ENCODE measurements around the gene TEN1. TPM values are rescaled to one million over a fixed set of nuclear protein-coding genes. Genes with fewer than 3 reads are reported as not detected.

The TEN1 gene
- total and polyA plus RNA-seq, 7 experiments from 2014 or later: 12.8 to 20.1 (median 13.8) TPM

DNA sequence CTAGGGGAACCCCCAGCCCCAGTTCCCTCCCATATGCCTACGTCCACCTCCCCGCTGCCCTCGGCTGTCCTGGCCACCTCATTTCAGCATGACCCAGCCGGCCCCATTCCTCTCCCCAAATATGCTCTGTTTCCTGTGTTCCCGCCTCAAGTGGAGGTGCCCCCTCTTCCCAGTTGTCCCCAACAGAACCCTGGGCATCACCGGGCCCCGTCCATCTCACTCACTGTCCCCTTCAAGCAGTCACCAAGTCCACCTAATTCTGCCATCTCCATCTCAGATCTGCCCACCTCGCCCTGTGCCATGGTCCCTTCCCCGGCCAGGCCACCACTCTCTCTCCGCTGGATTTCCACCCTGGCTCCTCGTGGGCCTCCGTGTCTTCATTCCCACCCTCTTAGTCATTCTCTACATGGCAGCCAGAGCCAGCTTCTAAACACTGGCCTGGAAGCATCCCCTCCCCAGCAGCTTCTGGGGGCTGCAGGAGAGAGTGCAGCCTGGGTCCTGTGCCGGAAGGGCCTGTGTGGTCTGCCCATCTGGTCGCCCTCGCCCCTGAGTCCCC is 34.4 kb downstream of the TEN1 start:
- peaks cover 0 to 11% (median 8%) of the 10 kb centered on the region in 7 donors for H3K4me1 Mint-ChIP-seq
- intact Hi-C loops (cut with micrococcal nuclease): no loop called here
- Histone ChIP-seq H3K27ac (ENCODE audit: low read depth, low read length) (no peak overlapping the region), H3K27me3 (ENCODE audit: control insufficient read depth in 2 of 2, insufficient read depth in 2 of 2, low read length in 2 of 2) (no peaks in the 10 kb centered on the region), H3K4me1 (ENCODE audit: control insufficient read depth in 2 of 2, insufficient read depth in 2 of 2, low read length in 2 of 2) (peaks cover 3 to 5% of the 10 kb centered on the region in 2 donors), H3K36me3 (ENCODE audit: control insufficient read depth in 2 of 3, insufficient read depth in 3 of 3, low read length in 3 of 3) (no peaks in the 10 kb centered on the region), H3K9me3 (ENCODE audit: control insufficient read depth in 2 of 3, low read length in 3 of 3) (no peaks in the 10 kb centered on the region), H3K4me3 (ENCODE audit: low read length) (no peak overlapping the region)
- no peaks in the 10 kb centered on the region for H3K27me3 Mint-ChIP-seq
- POLR2A ChIA-PET: interaction anchor here (0.6 to 2.2 kb wide), 6 partner anchors 19 to 1437 kb away, joined by 3 to 11 read pairs (median 4); partner anchors contain the start of genes EXOC7 and SRP68
- peak overlapping the region in 3 of 9 donors; percentile 36 to 59 (median 40) for H3K27ac Mint-ChIP-seq
- no peaks in the 10 kb centered on the region for H3K36me3 Mint-ChIP-seq
- H3K4me3 Mint-ChIP-seq: no peak overlapping the region
- no peaks in the 10 kb centered on the region for H3K9me3 Mint-ChIP-seq
- no peak for DNase-seq
- CTCF ChIA-PET: interaction anchor here (0.8 to 2.4 kb wide), 36 partner anchors 8 to 385 kb away, joined by 3 to 19 read pairs (median 5); partner anchors contain the start of genes CDK3, EXOC7 and WBP2
- no peak for ATAC-seq

DNA sequence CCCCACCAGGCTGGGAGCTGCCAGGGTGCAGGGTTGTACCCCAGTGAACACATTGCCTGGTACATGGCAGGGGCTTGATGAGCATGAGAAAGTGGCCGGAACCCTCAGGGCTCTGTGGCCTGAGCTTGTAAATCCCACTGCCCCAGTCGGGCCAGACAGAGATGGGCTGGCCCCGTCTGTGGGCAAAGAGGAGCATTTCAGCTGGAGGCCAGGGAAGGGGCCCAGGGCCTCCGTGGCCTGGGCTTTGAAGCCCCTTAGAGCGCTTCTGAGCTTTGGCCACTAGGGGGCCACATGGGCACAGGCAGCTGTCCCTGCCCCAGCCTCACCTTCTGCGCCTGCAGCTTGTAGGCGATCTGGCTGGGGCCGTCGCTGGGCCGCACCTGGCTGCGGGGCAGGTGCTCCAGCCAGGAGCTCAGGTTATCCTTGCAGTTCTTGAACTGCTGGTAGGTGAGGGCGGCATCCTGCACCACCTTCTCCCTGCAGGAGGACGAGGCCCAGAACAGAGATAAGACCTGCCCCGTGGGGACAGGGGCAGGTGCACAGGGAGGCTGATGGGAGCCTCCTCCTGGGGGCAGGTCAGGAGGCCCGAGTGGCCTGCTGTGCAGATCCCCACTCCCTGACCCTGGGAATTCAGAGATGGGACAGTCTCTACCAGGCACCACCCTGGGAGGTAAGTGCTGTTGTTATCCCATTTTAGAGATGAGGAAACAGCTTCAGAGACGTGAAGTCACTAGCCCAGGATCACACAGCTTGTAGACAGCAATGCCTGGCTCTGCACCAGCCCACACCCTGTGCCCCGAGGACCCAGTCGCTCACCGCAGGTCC is 35.3 kb downstream of the TEN1 start:
- H3K27ac ChIP-seq (ENCODE audit: low read depth, low read length): no peak overlapping the region
- H3K27ac Mint-ChIP-seq: peak overlapping the region in 5 of 9 donors; percentile 33 to 62 (median 40)
- no peak overlapping the region for H3K4me3 ChIP-seq (ENCODE audit: low read length)
- H3K4me1 Mint-ChIP-seq: peaks cover 0 to 11% (median 8%) of the 10 kb centered on the region in 7 donors
- H3K27me3 ChIP-seq (ENCODE audit: control insufficient read depth in 2 of 2, insufficient read depth in 2 of 2, low read length in 2 of 2): no peaks in the 10 kb centered on the region
- H3K9me3 ChIP-seq (ENCODE audit: control insufficient read depth in 2 of 3, low read length in 3 of 3): no peaks in the 10 kb centered on the region
- H3K36me3 Mint-ChIP-seq: no peaks in the 10 kb centered on the region
- no peaks in the 10 kb centered on the region for H3K27me3 Mint-ChIP-seq
- no peaks in the 10 kb centered on the region for H3K36me3 ChIP-seq (ENCODE audit: control insufficient read depth in 2 of 3, insufficient read depth in 3 of 3, low read length in 3 of 3)
- ChIA-PET CTCF (interaction anchor here (0.6 to 2.4 kb wide), 47 partner anchors 9 to 384 kb away, joined by 3 to 19 read pairs (median 4); partner anchors contain the start of genes CDK3, EXOC7 and WBP2), POLR2A (interaction anchor here (0.6 to 2.2 kb wide), 11 partner anchors 15 to 1436 kb away, joined by 3 to 11 read pairs (median 3); partner anchors contain the start of genes EXOC7 and SRP68)
- DNase-seq (peak; percentile 62 to 85 (median 77)), ATAC-seq (peak; percentile 96)
- peaks cover 0 to 1% (median 0%) of the 10 kb centered on the region in 11 donors for H3K9me3 Mint-ChIP-seq
- H3K4me3 Mint-ChIP-seq: peak overlapping the region in 3 of 10 donors; percentile 40 to 68 (median 49)
- H3K4me1 ChIP-seq (ENCODE audit: control insufficient read depth in 2 of 2, insufficient read depth in 2 of 2, low read length in 2 of 2): peaks cover 3 to 5% of the 10 kb centered on the region in 2 donors
- intact Hi-C loops (cut with micrococcal nuclease): loop anchor here (1.0 kb wide), 7 partner anchors 15 to 265 kb away; partner anchors contain the start of genes EXOC7 (in 1 of the 2) and SRP68 (in 1 of the 2)

DNA sequence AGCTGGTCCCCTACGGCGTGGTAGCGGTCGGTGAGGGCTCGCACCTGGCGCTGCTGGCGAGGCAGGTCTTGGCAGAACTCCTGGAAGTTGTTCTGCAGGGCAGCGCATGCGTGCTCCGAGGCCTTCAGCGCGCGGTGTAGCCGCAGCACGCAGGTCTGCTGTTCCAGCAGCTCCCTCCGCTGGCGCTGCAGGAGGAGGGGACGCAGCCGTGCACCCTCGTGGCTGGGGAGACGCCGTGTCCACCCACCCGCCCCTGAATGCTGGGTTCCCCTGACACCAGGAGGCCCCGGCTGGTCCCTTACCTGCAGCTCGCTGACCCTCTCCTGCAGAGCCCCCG is 35.9 kb downstream of the TEN1 start:
- Histone ChIP-seq H3K9me3 (ENCODE audit: control insufficient read depth in 2 of 3, low read length in 3 of 3) (no peaks in the 10 kb centered on the region), H3K36me3 (ENCODE audit: control insufficient read depth in 2 of 3, insufficient read depth in 3 of 3, low read length in 3 of 3) (no peaks in the 10 kb centered on the region), H3K4me3 (ENCODE audit: low read length) (no peak overlapping the region), H3K27me3 (ENCODE audit: control insufficient read depth in 2 of 2, insufficient read depth in 2 of 2, low read length in 2 of 2) (no peaks in the 10 kb centered on the region), H3K4me1 (ENCODE audit: control insufficient read depth in 2 of 2, insufficient read depth in 2 of 2, low read length in 2 of 2) (peaks cover 3 to 5% of the 10 kb centered on the region in 2 donors), H3K27ac (ENCODE audit: low read depth, low read length) (no peak overlapping the region)
- Mint-ChIP-seq H3K27ac (no peak overlapping the region), H3K36me3 (no peaks in the 10 kb centered on the region), H3K4me3 (no peak overlapping the region), H3K9me3 (peaks cover 0 to 1% (median 0%) of the 10 kb centered on the region in 11 donors), H3K4me1 (peaks cover 0 to 11% (median 8%) of the 10 kb centered on the region in 7 donors), H3K27me3 (no peaks in the 10 kb centered on the region)
- intact Hi-C loops (cut with micrococcal nuclease): loop anchor here (1.0 kb wide), 7 partner anchors 14 to 264 kb away; partner anchors contain the start of genes EXOC7 (in 1 of the 2) and SRP68 (in 1 of the 2)
- ChIA-PET CTCF (interaction anchor here (0.6 to 2.4 kb wide), 35 partner anchors 9 to 285 kb away, joined by 3 to 19 read pairs (median 5); partner anchors contain the start of gene EXOC7), POLR2A (interaction anchor here (0.6 to 2.2 kb wide), 5 partner anchors 14 to 250 kb away, joined by 3 to 11 read pairs (median 7); partner anchors contain the start of genes EXOC7 and SRP68)
- ATAC-seq: no peak
- no peak for DNase-seq

DNA sequence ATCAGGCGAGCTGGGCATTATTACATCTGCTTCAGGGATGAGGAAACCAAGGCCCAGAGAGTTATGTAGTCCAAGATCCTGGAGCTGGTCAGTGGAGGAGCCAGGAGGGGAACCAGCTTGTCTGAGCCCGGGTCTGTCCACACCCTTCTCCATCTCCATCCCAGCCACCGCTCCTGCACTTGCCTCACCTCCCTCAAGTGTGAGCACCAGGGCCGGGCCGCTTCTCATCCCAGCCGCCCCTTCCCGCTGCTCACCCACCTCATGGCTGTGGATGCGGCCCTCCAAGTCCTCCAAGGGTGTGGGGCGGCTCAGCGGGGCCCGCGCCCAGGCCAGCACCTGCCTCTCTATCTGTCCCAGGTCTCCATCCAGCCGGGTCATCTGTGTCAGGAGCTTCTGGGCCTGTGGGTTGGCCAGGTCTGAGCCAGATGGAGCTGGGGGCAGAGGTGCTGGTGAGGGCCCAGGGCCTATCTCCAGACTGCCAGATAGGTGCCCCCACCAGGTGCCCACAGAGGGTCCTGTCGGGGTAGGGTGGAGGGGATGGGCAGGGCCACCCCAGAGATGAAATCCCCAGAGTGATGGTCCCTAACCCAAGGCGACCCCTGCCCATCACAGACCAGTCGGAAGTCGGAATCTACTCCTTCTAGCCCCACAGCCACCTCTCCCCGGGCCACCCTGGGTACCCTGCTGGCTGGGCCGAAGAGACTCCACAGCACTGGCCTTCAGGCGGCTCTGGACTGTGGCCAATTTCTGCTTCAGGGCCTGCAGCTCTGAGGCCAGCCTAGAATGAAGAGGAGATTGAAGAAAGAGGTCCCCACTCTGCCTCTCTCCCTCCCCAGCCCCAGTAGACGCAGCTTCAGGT is 38.7 kb downstream of the TEN1 start:
- H3K27ac Mint-ChIP-seq: peak overlapping the region in 1 of 9 donors; percentile 36
- no peaks in the 10 kb centered on the region for H3K36me3 Mint-ChIP-seq
- peaks cover 0 to 3% (median 0%) of the 10 kb centered on the region in 5 donors for H3K27me3 Mint-ChIP-seq
- intact Hi-C loops (cut with micrococcal nuclease): no loop called here
- peaks cover 0 to 13% (median 9%) of the 10 kb centered on the region in 7 donors for H3K4me1 Mint-ChIP-seq
- DNase-seq: no peak
- H3K9me3 ChIP-seq (ENCODE audit: control insufficient read depth in 2 of 3, low read length in 3 of 3): no peaks in the 10 kb centered on the region
- no peaks in the 10 kb centered on the region for H3K27me3 ChIP-seq (ENCODE audit: control insufficient read depth in 2 of 2, insufficient read depth in 2 of 2, low read length in 2 of 2)
- peaks cover 3 to 5% of the 10 kb centered on the region in 2 donors for H3K4me1 ChIP-seq (ENCODE audit: control insufficient read depth in 2 of 2, insufficient read depth in 2 of 2, low read length in 2 of 2)
- H3K4me3 Mint-ChIP-seq: no peak overlapping the region
- H3K4me3 ChIP-seq (ENCODE audit: low read length): no peak overlapping the region
- ChIA-PET POLR2A (interaction anchor here (1.0 to 1.3 kb wide), 2 partner anchors 12 to 86 kb away, joined by 3 read pairs; no protein-coding TSS in a partner anchor), CTCF (interaction anchor here (0.6 to 1.7 kb wide), 5 partner anchors 15 to 1083 kb away, joined by 3 to 6 read pairs (median 5); no protein-coding TSS in a partner anchor)
- no peaks in the 10 kb centered on the region for H3K36me3 ChIP-seq (ENCODE audit: control insufficient read depth in 2 of 3, insufficient read depth in 3 of 3, low read length in 3 of 3)
- H3K9me3 Mint-ChIP-seq: peaks cover 0 to 1% (median 0%) of the 10 kb centered on the region in 11 donors
- no peak for ATAC-seq
- H3K27ac ChIP-seq (ENCODE audit: low read depth, low read length): no peak overlapping the region

DNA sequence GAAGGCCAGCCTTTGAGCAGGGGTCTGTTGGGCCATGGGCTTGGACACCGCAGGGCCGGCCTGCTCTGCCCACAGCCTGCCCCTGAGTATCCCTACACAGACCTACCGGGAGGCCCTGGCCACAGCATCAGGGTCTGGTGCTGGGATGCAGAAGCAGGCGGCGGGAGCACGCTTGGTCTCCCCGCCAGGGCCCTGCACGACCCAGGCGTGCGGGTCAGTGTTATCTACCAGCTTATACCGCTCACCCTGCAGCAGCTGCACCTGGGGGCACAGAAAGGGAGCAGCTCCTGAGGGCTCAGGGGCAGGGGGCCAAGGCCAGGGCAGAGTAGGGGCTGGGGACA is 39.3 kb downstream of the TEN1 start:
- Mint-ChIP-seq H3K36me3 (no peaks in the 10 kb centered on the region), H3K27me3 (peaks cover 0 to 3% (median 0%) of the 10 kb centered on the region in 5 donors), H3K4me3 (no peak overlapping the region), H3K4me1 (peaks cover 2 to 17% (median 10%) of the 10 kb centered on the region in 7 donors), H3K27ac (no peak overlapping the region), H3K9me3 (peaks cover 0 to 1% (median 0%) of the 10 kb centered on the region in 11 donors)
- ATAC-seq (no peak), DNase-seq (no peak)
- no peak overlapping the region for H3K4me3 ChIP-seq (ENCODE audit: low read length)
- ChIA-PET POLR2A (interaction anchor here (1.3 kb wide), 1 partner anchor 11 kb away, joined by 3 read pairs; no protein-coding TSS in a partner anchor), CTCF (interaction anchor here (1.1 to 1.4 kb wide), 2 partner anchors 31 to 261 kb away, joined by 4 read pairs; no protein-coding TSS in a partner anchor)
- no peak overlapping the region for H3K27ac ChIP-seq (ENCODE audit: low read depth, low read length)
- peaks cover 3 to 5% of the 10 kb centered on the region in 2 donors for H3K4me1 ChIP-seq (ENCODE audit: control insufficient read depth in 2 of 2, insufficient read depth in 2 of 2, low read length in 2 of 2)
- no peaks in the 10 kb centered on the region for H3K36me3 ChIP-seq (ENCODE audit: control insufficient read depth in 2 of 3, insufficient read depth in 3 of 3, low read length in 3 of 3)
- intact Hi-C loops (cut with micrococcal nuclease): no loop called here
- H3K9me3 ChIP-seq (ENCODE audit: control insufficient read depth in 2 of 3, low read length in 3 of 3): no peaks in the 10 kb centered on the region
- H3K27me3 ChIP-seq (ENCODE audit: control insufficient read depth in 2 of 2, insufficient read depth in 2 of 2, low read length in 2 of 2): no peaks in the 10 kb centered on the region

Measured in naive thymus-derived CD4-positive, alpha-beta T cell (primary cell).